ENCODE data around the gene ICOS.
"Not testable (repeated sequence)": the region's sequence is repeated elsewhere in the genome, so short reads cannot be mapped to it uniquely, and the experiment has no call there.

Gene ICOS

DNA sequence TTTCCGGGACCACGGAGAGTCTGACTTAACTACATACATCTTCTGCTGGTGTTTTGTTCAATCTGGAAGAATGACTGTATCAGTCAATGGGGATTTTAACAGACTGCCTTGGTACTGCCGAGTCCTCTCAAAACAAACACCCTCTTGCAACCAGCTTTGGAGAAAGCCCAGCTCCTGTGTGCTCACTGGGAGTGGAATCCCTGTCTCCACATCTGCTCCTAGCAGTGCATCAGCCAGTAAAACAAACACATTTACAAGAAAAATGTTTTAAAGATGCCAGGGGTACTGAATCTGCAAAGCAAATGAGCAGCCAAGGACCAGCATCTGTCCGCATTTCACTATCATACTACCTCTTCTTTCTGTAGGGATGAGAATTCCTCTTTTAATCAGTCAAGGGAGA lies 23.1 kb downstream of the ICOS start:
- DNase-seq (ENCODE audit: low spot score): no peak
- TF ChIP-seq, protein P1, sequence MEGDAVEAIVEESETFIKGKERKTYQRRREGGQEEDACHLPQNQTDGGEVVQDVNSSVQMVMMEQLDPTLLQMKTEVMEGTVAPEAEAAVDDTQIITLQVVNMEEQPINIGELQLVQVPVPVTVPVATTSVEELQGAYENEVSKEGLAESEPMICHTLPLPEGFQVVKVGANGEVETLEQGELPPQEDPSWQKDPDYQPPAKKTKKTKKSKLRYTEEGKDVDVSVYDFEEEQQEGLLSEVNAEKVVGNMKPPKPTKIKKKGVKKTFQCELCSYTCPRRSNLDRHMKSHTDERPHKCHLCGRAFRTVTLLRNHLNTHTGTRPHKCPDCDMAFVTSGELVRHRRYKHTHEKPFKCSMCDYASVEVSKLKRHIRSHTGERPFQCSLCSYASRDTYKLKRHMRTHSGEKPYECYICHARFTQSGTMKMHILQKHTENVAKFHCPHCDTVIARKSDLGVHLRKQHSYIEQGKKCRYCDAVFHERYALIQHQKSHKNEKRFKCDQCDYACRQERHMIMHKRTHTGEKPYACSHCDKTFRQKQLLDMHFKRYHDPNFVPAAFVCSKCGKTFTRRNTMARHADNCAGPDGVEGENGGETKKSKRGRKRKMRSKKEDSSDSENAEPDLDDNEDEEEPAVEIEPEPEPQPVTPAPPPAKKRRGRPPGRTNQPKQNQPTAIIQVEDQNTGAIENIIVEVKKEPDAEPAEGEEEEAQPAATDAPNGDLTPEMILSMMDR (IDR thresholded peaks at IDR 0.05; ENCODE audit: extremely low read depth, insufficient read depth, missing control alignments): no peak
- in situ Hi-C loops (cut with MboI; ENCODE audit: low pct_unique_long_range_greater_than_20kb, low sequenced_read_pairs, unreplicated experiment): no loop called here

DNA sequence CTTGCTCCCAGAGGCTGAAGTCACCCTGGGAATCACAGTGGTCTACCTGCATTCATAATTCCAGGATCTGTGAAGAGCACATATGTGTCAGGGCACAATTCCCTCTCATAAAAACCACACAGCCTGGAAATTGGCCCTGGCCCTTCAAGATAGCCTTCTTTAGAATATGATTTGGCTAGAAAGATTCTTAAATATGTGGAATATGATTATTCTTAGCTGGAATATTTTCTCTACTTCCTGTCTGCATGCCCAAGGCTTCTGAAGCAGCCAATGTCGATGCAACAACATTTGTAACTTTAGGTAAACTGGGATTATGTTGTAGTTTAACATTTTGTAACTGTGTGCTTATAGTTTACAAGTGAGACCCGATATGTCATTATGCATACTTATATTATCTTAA lies 24.2 kb downstream of the ICOS start:
- in situ Hi-C loops (cut with MboI; ENCODE audit: low pct_unique_long_range_greater_than_20kb, low sequenced_read_pairs, unreplicated experiment): no loop called here
- no peak for DNase-seq (ENCODE audit: low spot score)
- TF ChIP-seq, protein P1 (IDR thresholded peaks at IDR 0.05; ENCODE audit: extremely low read depth, insufficient read depth, missing control alignments): no peak

DNA sequence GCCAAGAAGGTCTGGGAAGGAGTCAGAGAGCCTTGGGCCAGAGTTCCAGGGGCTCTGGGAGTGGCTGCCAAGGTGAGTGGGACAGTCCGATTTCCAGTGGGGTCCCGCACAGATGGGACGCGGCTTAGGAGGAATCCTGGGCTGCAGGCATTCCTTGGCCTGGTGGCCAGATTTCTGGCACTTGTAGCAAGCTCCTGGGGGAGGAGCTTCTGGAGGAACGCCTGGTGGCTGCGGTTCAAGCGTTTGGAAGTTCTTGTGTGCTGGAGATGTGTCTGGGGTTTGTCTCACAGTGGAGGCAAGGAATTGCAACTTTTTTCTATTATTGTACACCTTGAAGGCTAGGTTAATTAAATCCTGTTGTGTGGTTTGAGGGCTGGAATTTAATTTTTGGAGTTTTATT lies 28.6 kb downstream of the ICOS start:
- DNase-seq (ENCODE audit: low spot score); in situ Hi-C loops (cut with MboI; ENCODE audit: low pct_unique_long_range_greater_than_20kb, low sequenced_read_pairs, unreplicated experiment): not testable (repeated sequence)

DNA sequence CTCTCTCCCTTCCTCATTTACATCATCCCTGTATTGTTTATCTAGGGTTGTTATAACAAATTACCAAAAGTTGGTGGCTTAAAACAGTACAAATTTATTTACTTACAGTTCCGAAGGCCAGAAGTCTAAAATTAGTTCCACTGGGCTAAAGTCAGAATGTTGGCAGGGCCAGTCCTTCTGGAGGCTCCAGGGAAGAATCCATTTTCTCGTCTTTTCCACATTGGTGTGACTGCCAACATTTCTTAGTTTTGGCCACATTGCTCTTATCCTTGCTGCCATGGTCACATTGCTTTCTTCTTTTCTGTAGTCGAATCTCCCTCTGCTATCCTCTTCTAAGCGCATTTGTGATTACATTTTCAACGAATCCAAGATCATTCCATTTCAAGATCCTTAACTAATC lies 34.7 kb downstream of the ICOS start:
- in situ Hi-C loops (cut with MboI; ENCODE audit: low pct_unique_long_range_greater_than_20kb, low sequenced_read_pairs, unreplicated experiment): no loop called here

DNA sequence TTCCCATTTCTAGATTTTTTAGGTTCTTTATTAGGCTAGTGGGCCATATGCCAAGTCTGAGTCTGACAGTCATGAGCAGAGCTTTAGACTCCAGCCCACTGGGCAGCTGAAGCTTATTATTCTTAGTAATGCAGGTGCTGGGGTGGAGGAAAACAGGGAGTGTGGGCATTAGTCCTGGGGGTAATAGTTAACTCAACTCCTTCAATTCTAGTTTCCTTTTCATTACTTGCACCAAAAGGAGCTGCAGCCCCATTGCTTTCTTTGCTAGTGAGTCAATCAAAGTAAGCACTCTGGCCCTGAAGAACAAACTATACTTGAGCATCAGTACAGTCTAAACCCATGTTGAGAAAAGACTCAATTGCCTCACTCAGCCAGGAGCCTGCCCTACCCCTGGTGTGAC lies 35.5 kb downstream of the ICOS start:
- TF ChIP-seq, protein P1 (IDR thresholded peaks at IDR 0.05; ENCODE audit: extremely low read depth, insufficient read depth, missing control alignments): no peak
- in situ Hi-C loops (cut with MboI; ENCODE audit: low pct_unique_long_range_greater_than_20kb, low sequenced_read_pairs, unreplicated experiment): no loop called here
- DNase-seq (ENCODE audit: low spot score): no peak

More for the DNA sequence above, 34.7 kb downstream of the ICOS start:
- no peak for DNase-seq (ENCODE audit: low spot score)
- TF ChIP-seq, protein P1 (IDR thresholded peaks at IDR 0.05; ENCODE audit: extremely low read depth, insufficient read depth, missing control alignments): no peak

DNA sequence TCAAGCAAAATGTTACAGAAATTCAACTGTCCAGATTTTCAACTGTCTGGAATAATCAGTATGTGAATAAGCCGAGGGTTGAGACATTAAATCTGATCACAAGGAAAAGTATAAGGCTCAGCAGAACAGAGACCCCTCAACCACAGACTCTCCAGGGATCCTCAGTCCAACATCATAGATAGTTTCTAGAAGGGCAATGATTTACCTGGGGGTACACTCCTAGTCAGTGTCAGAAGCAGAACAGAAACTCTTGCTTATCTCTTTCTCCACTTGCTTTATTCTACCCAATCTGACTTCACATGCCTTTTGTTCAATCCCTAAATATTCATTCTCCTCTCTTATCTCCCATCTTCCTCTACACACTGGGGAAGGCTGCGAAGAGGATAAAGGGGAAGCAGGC lies 36.4 kb downstream of the ICOS start:
- DNase-seq (ENCODE audit: low spot score): no peak
- TF ChIP-seq, protein P1 (IDR thresholded peaks at IDR 0.05; ENCODE audit: extremely low read depth, insufficient read depth, missing control alignments): no peak
- in situ Hi-C loops (cut with MboI; ENCODE audit: low pct_unique_long_range_greater_than_20kb, low sequenced_read_pairs, unreplicated experiment): no loop called here

DNA sequence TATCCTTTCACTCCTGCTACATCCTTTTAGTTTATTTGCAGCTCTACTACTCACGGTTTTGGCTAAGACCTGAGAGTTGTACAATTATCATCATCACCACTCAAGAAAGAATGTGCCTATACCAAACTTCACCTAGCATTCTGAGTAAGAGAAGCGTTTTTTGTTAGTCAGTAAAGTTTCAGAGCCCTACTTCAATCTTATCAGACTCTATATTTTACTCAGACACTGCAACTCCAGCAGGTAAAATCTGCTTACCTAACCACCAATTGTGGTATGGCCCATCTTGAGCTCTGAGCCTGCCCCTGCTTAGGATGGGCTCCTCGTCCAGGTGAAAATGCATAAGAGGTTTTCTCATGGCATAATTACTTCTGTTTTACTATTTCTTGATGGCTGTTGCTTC lies 37.1 kb downstream of the ICOS start:
- DNase-seq (ENCODE audit: low spot score): no peak
- TF ChIP-seq, protein P1 (IDR thresholded peaks at IDR 0.05; ENCODE audit: extremely low read depth, insufficient read depth, missing control alignments): no peak
- in situ Hi-C loops (cut with MboI; ENCODE audit: low pct_unique_long_range_greater_than_20kb, low sequenced_read_pairs, unreplicated experiment): no loop called here

All from GM13977 (cell line).